Colonic mucosa (tissue), 4 donors: Measurements from ENCODE around the gene NAPB. TPM values are rescaled to one million over a fixed set of nuclear protein-coding genes. Genes with fewer than 3 reads are reported as not detected.

ENCODE experiments used
- DNase-seq: peaks from one replicate; pipeline ENCODE4 v3.0.0-alpha.2; 2020
- H3K27ac ChIP-seq: fragments of 200-600 bp; one replicate; pipeline ENCODE4 v1.8.0; 2021
- H3K27me3 ChIP-seq: fragments of 200-600 bp; one replicate; pipeline ENCODE4 v1.8.0; 2021
- H3K36me3 ChIP-seq: fragments of 200-600 bp; one replicate; pipeline ENCODE4 v1.8.0; 2021
- H3K4me1 ChIP-seq: fragments of 200-600 bp; one replicate; pipeline ENCODE4 v1.8.0; 2021; ENCODE audit warnings: mild to moderate bottlenecking
- H3K4me3 ChIP-seq: fragments of 200-600 bp; one replicate; pipeline ENCODE4 v1.8.0; 2021
- H3K9ac ChIP-seq, 2 donors: one replicate each; pipeline ENCODE4 v1.7.0; 2013; ENCODE audit warnings: control low read depth in 2 of 2, low read depth in 2 of 2, low read length in 2 of 2
- H3K9me3 ChIP-seq: fragments of 200-600 bp; one replicate; pipeline ENCODE4 v1.8.0; 2021
- intact Hi-C: fragments of 100-400 bp; cut with DNase I; formaldehyde crosslinking; loops from one replicate; pipeline ENCODE4 v1.14.1; 2022
- total RNA-seq, 2 donors: library from RNA; stranded (reverse); fragmentation: NEBNext Ultra II Directional in 1 of 2; extraction: Animal tissue kit (Norgen Biotek cat#: 25700) in 1 of 2; gene quantifications; one replicate each; pipeline ENCODE4 v1.2.1, GENCODE V29; 2021
- TF ChIP-seq, protein P1 (sequence below): fragments of 200-600 bp; IDR thresholded peaks from one replicate; pipeline ENCODE4 v1.8.0; 2022; ENCODE audit warnings: antibody characterized with exemption, mild to moderate bottlenecking
- donor health status: healthy.
- donor health status: DM: no; HTN: no; CAD: no.
- donor health status: DM: no; HTN: no; CAD: no.

The NAPB gene
- total RNA-seq, 2 donors from 2014 or later: 7.5 to 8.4 TPM

DNA sequence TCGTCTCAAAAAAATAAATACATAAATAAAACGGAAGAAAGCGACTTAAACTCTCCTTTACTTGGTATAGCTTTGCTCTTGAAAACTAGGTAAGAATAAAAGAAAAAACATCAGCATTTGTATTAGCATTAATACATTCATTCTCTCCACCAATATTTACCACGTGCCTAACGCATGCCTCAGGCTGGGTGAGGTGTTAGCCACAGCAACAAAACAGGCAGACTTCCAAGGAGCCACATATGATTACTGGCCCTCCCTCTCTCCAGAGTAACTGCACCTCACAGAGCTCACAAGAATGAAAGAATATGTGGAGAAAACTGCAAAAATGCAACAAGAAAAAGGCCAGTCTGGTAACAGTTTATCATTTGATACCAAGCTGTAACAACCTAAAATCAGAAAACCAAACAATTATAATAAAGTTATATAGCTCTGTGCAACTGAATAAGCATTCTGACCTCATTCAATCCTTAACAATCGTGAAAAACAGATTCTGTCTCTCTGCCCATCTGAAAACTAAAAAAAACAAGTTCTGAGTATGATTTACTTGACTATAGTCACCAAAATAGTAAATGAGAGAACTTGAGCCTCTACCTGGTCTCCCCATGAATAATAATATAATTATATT lies 5.2 kb downstream of the NAPB start:
- H3K4me1 ChIP-seq: no peaks in the 10 kb centered on the region
- intact Hi-C loops: no loop called here
- TF ChIP-seq, protein P1, sequence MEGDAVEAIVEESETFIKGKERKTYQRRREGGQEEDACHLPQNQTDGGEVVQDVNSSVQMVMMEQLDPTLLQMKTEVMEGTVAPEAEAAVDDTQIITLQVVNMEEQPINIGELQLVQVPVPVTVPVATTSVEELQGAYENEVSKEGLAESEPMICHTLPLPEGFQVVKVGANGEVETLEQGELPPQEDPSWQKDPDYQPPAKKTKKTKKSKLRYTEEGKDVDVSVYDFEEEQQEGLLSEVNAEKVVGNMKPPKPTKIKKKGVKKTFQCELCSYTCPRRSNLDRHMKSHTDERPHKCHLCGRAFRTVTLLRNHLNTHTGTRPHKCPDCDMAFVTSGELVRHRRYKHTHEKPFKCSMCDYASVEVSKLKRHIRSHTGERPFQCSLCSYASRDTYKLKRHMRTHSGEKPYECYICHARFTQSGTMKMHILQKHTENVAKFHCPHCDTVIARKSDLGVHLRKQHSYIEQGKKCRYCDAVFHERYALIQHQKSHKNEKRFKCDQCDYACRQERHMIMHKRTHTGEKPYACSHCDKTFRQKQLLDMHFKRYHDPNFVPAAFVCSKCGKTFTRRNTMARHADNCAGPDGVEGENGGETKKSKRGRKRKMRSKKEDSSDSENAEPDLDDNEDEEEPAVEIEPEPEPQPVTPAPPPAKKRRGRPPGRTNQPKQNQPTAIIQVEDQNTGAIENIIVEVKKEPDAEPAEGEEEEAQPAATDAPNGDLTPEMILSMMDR: no peak

DNA sequence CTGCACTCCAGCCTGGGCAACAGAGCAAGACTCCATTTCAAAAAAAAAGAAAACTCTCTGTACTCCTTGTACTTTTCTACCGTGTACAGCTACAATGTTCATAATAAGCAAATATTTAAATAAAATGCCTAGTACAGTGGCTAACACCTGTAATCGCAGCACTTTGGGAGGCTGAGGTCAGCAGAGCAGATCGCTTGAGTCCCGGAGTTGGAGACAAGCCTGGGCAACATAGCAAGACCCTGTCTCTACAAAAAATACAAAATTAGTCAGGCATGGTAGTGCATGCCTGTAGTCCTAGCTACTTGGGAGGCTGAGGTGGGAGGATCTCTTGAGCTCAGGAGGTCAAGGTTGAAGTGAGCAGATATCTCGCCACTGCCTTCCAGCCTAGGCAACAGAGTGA lies 5.7 kb downstream of the NAPB start:
- TF ChIP-seq, protein P1: no peak
- Histone ChIP-seq H3K4me1 (no peaks in the 10 kb centered on the region), H3K27ac (no peak overlapping the region), H3K9me3 (no peaks in the 10 kb centered on the region), H3K9ac (no peak overlapping the region), H3K27me3 (no peaks in the 10 kb centered on the region), H3K4me3 (no peak overlapping the region), H3K36me3 (no peaks in the 10 kb centered on the region)
- no peak for DNase-seq
- intact Hi-C loops: no loop called here

More for the DNA sequence above, 5.2 kb downstream of the NAPB start:
- no peaks in the 10 kb centered on the region for H3K36me3 ChIP-seq
- H3K4me3 ChIP-seq: no peak overlapping the region
- H3K27ac ChIP-seq: no peak overlapping the region
- no peak for DNase-seq
- no peaks in the 10 kb centered on the region for H3K27me3 ChIP-seq
- no peak overlapping the region for H3K9ac ChIP-seq
- no peaks in the 10 kb centered on the region for H3K9me3 ChIP-seq

DNA sequence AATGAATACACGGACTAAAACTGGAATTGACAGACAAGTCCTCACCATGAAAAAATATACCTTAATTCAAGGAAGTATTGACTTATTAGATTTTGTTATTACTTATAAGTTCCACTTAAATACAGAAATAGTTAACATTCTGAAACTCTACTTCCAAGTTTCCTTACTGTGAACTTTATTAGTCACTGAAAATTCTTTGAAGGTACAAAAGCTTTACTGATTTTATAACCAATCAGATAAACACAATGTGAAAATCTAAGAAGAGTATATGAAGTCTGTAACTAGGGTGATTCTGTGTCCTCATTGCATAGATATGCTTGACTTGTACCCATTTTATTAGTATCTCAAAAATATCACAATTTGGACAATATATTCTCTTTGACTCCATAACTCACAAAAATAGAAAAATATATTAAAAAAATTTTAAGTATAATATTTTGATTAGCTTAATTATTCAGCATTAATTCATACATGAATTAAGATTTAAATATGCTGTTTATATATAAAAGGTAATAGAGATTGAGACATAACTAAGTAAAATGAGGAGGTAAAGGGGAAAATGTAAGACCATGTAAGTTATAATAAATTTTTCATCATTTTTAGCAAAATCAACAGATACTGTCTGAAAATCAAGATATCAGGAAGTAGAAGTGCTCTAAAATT lies 6.6 kb downstream of the NAPB start:
- no peak overlapping the region for H3K27ac ChIP-seq
- no peaks in the 10 kb centered on the region for H3K36me3 ChIP-seq
- TF ChIP-seq, protein P1: no peak
- no peak for DNase-seq
- no peak overlapping the region for H3K9ac ChIP-seq
- H3K27me3 ChIP-seq: no peaks in the 10 kb centered on the region
- H3K9me3 ChIP-seq: no peaks in the 10 kb centered on the region
- no peaks in the 10 kb centered on the region for H3K4me1 ChIP-seq
- intact Hi-C loops: no loop called here
- no peak overlapping the region for H3K4me3 ChIP-seq

DNA sequence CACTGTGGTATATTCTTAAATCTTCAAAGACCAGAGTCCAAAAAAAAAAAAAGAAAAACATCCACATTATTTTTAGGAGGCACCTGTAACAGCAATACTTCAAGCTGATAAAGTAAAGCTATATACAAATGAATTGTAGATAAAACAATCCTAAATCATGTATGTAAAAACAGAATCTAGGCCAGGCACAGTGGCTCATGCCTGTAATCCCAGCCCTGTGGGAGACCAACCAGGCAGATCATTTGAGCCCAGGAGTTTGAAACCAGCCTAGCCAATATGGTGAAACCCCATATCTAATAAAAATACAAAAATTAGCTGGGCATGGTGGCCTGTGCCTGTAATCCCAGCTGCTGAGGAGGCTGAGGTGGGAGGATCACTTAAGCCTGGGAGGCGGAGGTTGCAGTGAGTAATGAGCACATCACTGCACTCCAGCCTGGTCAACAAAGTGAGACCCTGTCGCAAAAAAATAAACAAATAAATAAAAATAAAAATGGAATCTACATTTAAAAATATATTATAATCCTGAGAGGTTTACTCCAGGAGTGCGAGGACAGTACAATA lies 7.3 kb downstream of the NAPB start:
- H3K27ac ChIP-seq: no peak overlapping the region
- no peak for DNase-seq
- H3K36me3 ChIP-seq: no peaks in the 10 kb centered on the region
- TF ChIP-seq, protein P1: no peak
- H3K4me3 ChIP-seq: no peak overlapping the region
- H3K9ac ChIP-seq: no peak overlapping the region
- H3K4me1 ChIP-seq: no peaks in the 10 kb centered on the region
- no peaks in the 10 kb centered on the region for H3K27me3 ChIP-seq
- intact Hi-C loops: no loop called here
- H3K9me3 ChIP-seq: no peaks in the 10 kb centered on the region

DNA sequence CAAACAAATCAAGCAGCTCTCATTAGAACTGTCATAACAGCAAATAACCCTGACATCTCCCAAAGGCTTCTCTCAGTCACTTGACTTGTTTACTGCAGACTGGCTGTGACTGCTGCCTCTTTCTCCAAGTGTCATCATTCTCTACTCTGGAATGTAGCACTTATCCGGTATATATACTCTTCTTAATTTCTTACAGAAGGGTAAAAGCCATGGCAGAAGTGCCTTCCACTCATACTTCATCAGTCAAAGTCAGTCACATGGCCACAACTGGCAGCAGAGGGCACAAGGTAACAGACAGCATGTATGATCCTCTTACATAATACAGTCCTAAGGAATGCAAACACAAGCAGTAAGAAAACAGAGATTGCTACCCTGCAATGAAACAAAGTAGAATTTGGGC lies 9.3 kb downstream of the NAPB start:
- Histone ChIP-seq H3K27ac (no peak overlapping the region), H3K36me3 (no peaks in the 10 kb centered on the region), H3K9me3 (no peaks in the 10 kb centered on the region), H3K4me1 (no peaks in the 10 kb centered on the region), H3K9ac (no peak overlapping the region), H3K4me3 (no peak overlapping the region), H3K27me3 (no peaks in the 10 kb centered on the region)
- no peak for DNase-seq
- TF ChIP-seq, protein P1: no peak
- intact Hi-C loops: no loop called here
